ENCODE results near the gene ARAP2.

- TF ChIP-seq CTCF (IDR thresholded peaks at IDR 0.05; ENCODE audit: low read length) (no peak), EZH2 (IDR thresholded peaks at IDR 0.05; ENCODE audit: borderline replicate concordance, low read length) (no peak)
These were observed 36.2 kb upstream of the ARAP2 start for GRCh38 chr4:36280555-36280954.
